Lower leg skin (tissue), 3 donors: ENCODE results near the gene EFEMP2.
A peak's percentile ranks its signal among the peaks of the same experiment; 100 is the strongest.

Experiments
- CTCF ChIP-seq, 3 donors: fragments of 450-650 bp; IDR thresholded peaks; one replicate each; pipeline ENCODE4 v1.5.1; 2016; ENCODE audit warnings: antibody characterized with exemption in 3 of 3, mild to moderate bottlenecking in 3 of 3, moderate library complexity in 2 of 3
- POLR2A ChIP-seq, 2 donors: fragments of 450-650 bp; IDR thresholded peaks; one replicate each; pipeline ENCODE4 v1.6.1; 2016 to 2017; ENCODE audit warnings: antibody characterized with exemption in 2 of 2, mild to moderate bottlenecking in 1 of 2, moderate library complexity in 1 of 2

- TF ChIP-seq CTCF (IDR thresholded peaks at IDR 0.05) (no peak), POLR2A (IDR thresholded peaks at IDR 0.05) (peak in 1 of 2 donors; percentile 76)
Measured at GRCh38 chr11:65857853-65858680, 14.5 kb downstream of the EFEMP2 start, which contains the start of gene CFL1.
